Mesenchymal stem cell (in vitro differentiated cells and primary cell): Measurements from ENCODE around the gene BEGAIN.

Source experiments
- DNase-seq: peaks from one replicate; pipeline ENCODE4 v3.0.0-alpha.2; 2013
- H2AFZ ChIP-seq: one replicate; pipeline ENCODE4 v1.6.1; 2013; ENCODE audit warnings: low read depth, mild to moderate bottlenecking, control low read depth, inconsistent platforms, low read length, moderate library complexity
- H2AK5ac ChIP-seq: 2 replicates; pipeline ENCODE4 v1.6.1; 2013; ENCODE audit warnings: low read length, moderate library complexity, mild to moderate bottlenecking, inconsistent platforms; ENCODE audit not compliant: severe bottlenecking
- H2BK120ac ChIP-seq: one replicate; pipeline ENCODE4 v1.6.1; 2013; ENCODE audit warnings: low read depth, mild to moderate bottlenecking, inconsistent platforms, low read length, moderate library complexity
- H2BK12ac ChIP-seq, 2 experiments: one replicate each; pipeline ENCODE4 v1.6.1; 2013; ENCODE audit warnings: inconsistent platforms in 2 of 2, low read length in 2 of 2, mild to moderate bottlenecking in 2 of 2, moderate library complexity in 2 of 2, control low read depth in 1 of 2
- H2BK15ac ChIP-seq: one replicate; pipeline ENCODE4 v1.6.1; 2013; ENCODE audit warnings: mild to moderate bottlenecking, low read depth, inconsistent platforms; ENCODE audit not compliant: poor library complexity, severe bottlenecking
- H2BK5ac ChIP-seq: 2 replicates; pipeline ENCODE4 v1.6.1; 2013; ENCODE audit warnings: low read depth, mild to moderate bottlenecking, low read length, control low read depth, inconsistent platforms; ENCODE audit not compliant: poor library complexity, severe bottlenecking
- H3K14ac ChIP-seq, 2 experiments: one replicate each; pipeline ENCODE4 v1.6.1; 2013; ENCODE audit warnings: inconsistent platforms in 2 of 2, low read length in 2 of 2, control low read depth in 1 of 2, mild to moderate bottlenecking in 1 of 2, moderate library complexity in 1 of 2
- H3K18ac ChIP-seq, 2 experiments: one replicate each; pipeline ENCODE4 v1.6.1; 2013; ENCODE audit warnings: inconsistent platforms in 2 of 2, low read length in 2 of 2, control low read depth in 1 of 2, low read depth in 1 of 2, mild to moderate bottlenecking in 1 of 2
- H3K23ac ChIP-seq, 2 experiments: one replicate each; pipeline ENCODE4 v1.6.1; 2013; ENCODE audit warnings: inconsistent platforms in 2 of 2, low read length in 2 of 2, mild to moderate bottlenecking in 2 of 2, moderate library complexity in 2 of 2, control low read depth in 1 of 2
- H3K27ac ChIP-seq: 2 replicates; pipeline ENCODE4 v1.5.1; 2013; ENCODE audit warnings: mild to moderate bottlenecking, moderate library complexity, low read length, control low read depth, inconsistent platforms; ENCODE audit not compliant: poor library complexity, severe bottlenecking
- H3K27me3 ChIP-seq, 2 experiments: 2 replicates each; pipeline versions ENCODE4 v1.6.1 to v1.7.0; 2013; ENCODE audit warnings: low read length in 2 of 2, mild to moderate bottlenecking in 2 of 2, moderate library complexity in 2 of 2, control low read depth in 1 of 2, inconsistent platforms in 1 of 2; ENCODE audit not compliant: control insufficient read depth in 1 of 2, insufficient read depth in 1 of 2
- H3K36me3 ChIP-seq, 2 experiments: 2 replicates each; pipeline versions ENCODE4 v1.6.1 to v1.7.0; 2013; ENCODE audit warnings: low read length in 2 of 2, control low read depth in 1 of 2, inconsistent platforms in 1 of 2, low read depth in 1 of 2, mild to moderate bottlenecking in 1 of 2; ENCODE audit not compliant: insufficient read depth in 2 of 2, control insufficient read depth in 1 of 2
- H3K4ac ChIP-seq, 2 experiments: one replicate each; pipeline ENCODE4 v1.6.1; 2013; ENCODE audit warnings: inconsistent platforms in 2 of 2, low read length in 2 of 2, mild to moderate bottlenecking in 2 of 2, moderate library complexity in 2 of 2, control low read depth in 1 of 2, low read depth in 1 of 2
- H3K4me1 ChIP-seq: 2 replicates; pipeline ENCODE4 v1.6.1; 2013; ENCODE audit warnings: low read depth, low read length, control low read depth; ENCODE audit not compliant: control insufficient read depth, insufficient read depth
- H3K4me2 ChIP-seq: 2 replicates; pipeline ENCODE4 v1.6.1; 2013; ENCODE audit warnings: low read length, mild to moderate bottlenecking, inconsistent platforms; ENCODE audit not compliant: poor library complexity, severe bottlenecking
- H3K4me3 ChIP-seq, 2 experiments: 2 replicates each; pipeline versions ENCODE4 v1.5.1 to v1.7.0; 2013; ENCODE audit warnings: low read length in 2 of 2, mild to moderate bottlenecking in 2 of 2, control low read depth in 1 of 2, low read depth in 1 of 2; ENCODE audit not compliant: insufficient read depth in 1 of 2
- H3K79me1 ChIP-seq: replicated peaks from 2 replicates; pipeline ENCODE4 v1.6.1; 2013; ENCODE audit warnings: mild to moderate bottlenecking, control low read depth, low read length, inconsistent platforms; ENCODE audit not compliant: poor library complexity, severe bottlenecking
- H3K9ac ChIP-seq: 2 replicates; pipeline ENCODE4 v1.7.0; 2013; ENCODE audit warnings: mild to moderate bottlenecking, low read length, moderate library complexity
- H3K9me3 ChIP-seq: 2 replicates; pipeline ENCODE4 v1.7.0; 2013; ENCODE audit warnings: mild to moderate bottlenecking, low read length; ENCODE audit not compliant: control insufficient read depth
- H4K8ac ChIP-seq: one replicate; pipeline ENCODE4 v1.6.1; 2013; ENCODE audit warnings: inconsistent platforms, mild to moderate bottlenecking, low read length, moderate library complexity
- H4K91ac ChIP-seq: one replicate; pipeline ENCODE4 v1.6.1; 2013; ENCODE audit warnings: mild to moderate bottlenecking, low read length, inconsistent platforms
- WGBS: methylation state at CpG from one replicate; pipeline ENCODE4 v1.1.7; 2013; ENCODE audit warnings: mixed read lengths; 5-methylcytosine and 5-hydroxymethylcytosine counted together

BEGAIN gene

DNA sequence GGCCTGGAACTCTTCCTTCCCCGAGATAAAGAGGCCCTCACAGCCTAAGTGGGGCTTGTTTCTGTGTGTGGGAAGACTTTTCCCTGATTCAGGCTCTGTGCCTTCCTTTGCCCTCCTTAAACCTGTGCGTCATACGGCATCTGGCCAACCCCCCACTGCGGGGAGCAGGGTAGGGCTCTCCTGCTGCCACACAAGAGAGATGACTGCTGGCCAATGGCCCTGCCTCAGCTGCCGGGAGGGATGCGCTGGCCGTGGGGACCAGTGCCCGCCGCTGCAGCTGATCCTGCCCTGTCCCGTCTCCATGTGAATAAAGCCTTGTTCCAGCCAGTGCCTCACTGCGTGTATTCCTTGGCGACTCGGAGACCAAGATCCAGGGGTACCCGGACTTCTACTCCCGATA, 42.5 kb upstream of the BEGAIN start:
- Histone ChIP-seq H3K4me2 (no peak overlapping the region), H2BK12ac (no peak overlapping the region), H2BK120ac (no peak overlapping the region), H3K27me3 (peaks cover 29 to 73% of the 10 kb centered on the region in 2 experiments), H2AFZ (no peak overlapping the region), H3K23ac (no peak overlapping the region), H2BK5ac (no peak overlapping the region), H3K4ac (no peak overlapping the region), H3K4me3 (no peak overlapping the region), H3K18ac (no peak overlapping the region), H3K36me3 (no peaks in the 10 kb centered on the region), H3K9me3 (peaks cover 18% of the 10 kb centered on the region), H3K14ac (no peak overlapping the region), H2BK15ac (no peak overlapping the region), H3K4me1 (no peaks in the 10 kb centered on the region), H3K79me1 (no peaks in the 10 kb centered on the region), H3K27ac (no peak overlapping the region), H4K91ac (no peak overlapping the region), H3K9ac (no peak overlapping the region), H2AK5ac (no peak overlapping the region), H4K8ac (no peak overlapping the region)
- 85% methylated on average over 15 of the region's 15 CpGs for whole genome bisulfite sequencing
- DNase-seq = no peak

DNA sequence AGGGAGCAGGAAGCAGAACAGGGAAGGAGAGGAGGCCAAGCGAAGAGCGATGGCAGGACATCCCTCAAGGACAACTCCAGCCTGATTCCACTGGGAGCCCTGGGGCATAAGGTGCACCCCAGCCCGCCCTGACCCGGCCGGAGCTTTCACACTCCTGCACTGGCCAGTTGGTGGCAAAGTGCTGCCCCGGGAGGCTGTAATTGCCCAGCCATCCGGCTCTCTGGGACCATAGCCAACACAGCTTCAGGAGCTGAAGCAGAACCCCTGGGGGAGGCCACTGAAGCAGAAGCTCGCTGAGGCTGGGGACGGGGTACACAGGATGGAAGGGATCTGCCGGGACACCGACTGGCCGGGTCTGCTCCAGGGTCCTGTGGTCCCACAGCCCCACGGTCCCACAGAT, 41.9 kb upstream of the BEGAIN start:
- no peak overlapping the region for H3K4ac ChIP-seq
- H2BK12ac ChIP-seq = no peak overlapping the region
- H2BK15ac ChIP-seq = no peak overlapping the region
- no peak overlapping the region for H3K18ac ChIP-seq
- no peaks in the 10 kb centered on the region for H3K4me1 ChIP-seq
- H3K9ac ChIP-seq = no peak overlapping the region
- H2AFZ ChIP-seq = no peak overlapping the region
- H3K36me3 ChIP-seq = no peaks in the 10 kb centered on the region
- H2BK120ac ChIP-seq = no peak overlapping the region
- H3K79me1 ChIP-seq = no peaks in the 10 kb centered on the region
- DNase-seq = no peak
- 89% methylated on average over 13 of the region's 13 CpGs for WGBS
- H4K91ac ChIP-seq = no peak overlapping the region
- H3K14ac ChIP-seq = no peak overlapping the region
- peaks cover 18% of the 10 kb centered on the region for H3K9me3 ChIP-seq
- no peak overlapping the region for H3K4me2 ChIP-seq
- no peak overlapping the region for H2AK5ac ChIP-seq
- H3K27me3 ChIP-seq = peaks cover 31 to 73% of the 10 kb centered on the region in 2 experiments
- H3K4me3 ChIP-seq = no peak overlapping the region
- H3K27ac ChIP-seq = no peak overlapping the region
- H2BK5ac ChIP-seq = no peak overlapping the region
- H3K23ac ChIP-seq = no peak overlapping the region
- H4K8ac ChIP-seq = no peak overlapping the region

DNA sequence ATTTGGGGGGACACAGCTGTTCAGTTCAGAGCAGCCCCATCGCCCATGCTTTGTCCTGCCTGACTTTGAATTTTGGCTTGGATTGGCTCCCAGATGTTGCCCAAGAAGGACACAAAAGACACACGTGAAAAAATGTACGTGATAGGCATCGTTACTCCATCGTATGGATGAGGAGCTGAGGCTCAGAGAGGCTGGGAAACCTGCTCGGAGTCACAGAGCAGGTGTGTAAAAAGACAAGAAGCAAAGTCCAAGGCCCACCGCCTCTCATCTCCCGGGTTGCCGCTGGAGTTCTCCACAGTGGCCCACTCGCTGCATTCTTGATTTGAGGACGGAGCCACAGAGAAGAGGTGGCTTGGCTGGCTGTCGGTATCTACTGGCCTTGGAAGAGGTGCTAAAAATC, 41.0 kb upstream of the BEGAIN start:
- H3K23ac ChIP-seq = no peak overlapping the region
- H3K27ac ChIP-seq = no peak overlapping the region
- no peaks in the 10 kb centered on the region for H3K4me1 ChIP-seq
- no peak overlapping the region for H3K9ac ChIP-seq
- H3K14ac ChIP-seq = no peak overlapping the region
- no peak overlapping the region for H3K4me3 ChIP-seq
- no peaks in the 10 kb centered on the region for H3K36me3 ChIP-seq
- WGBS = 85% methylated on average over 12 of the region's 12 CpGs
- H3K18ac ChIP-seq = no peak overlapping the region
- H4K91ac ChIP-seq = no peak overlapping the region
- H3K79me1 ChIP-seq = no peaks in the 10 kb centered on the region
- peaks cover 40 to 73% of the 10 kb centered on the region in 2 experiments for H3K27me3 ChIP-seq
- no peak overlapping the region for H3K4ac ChIP-seq
- no peak overlapping the region for H2AK5ac ChIP-seq
- H3K4me2 ChIP-seq = no peak overlapping the region
- no peak overlapping the region for H4K8ac ChIP-seq
- H2BK12ac ChIP-seq = no peak overlapping the region
- H2BK120ac ChIP-seq = no peak overlapping the region
- H2BK15ac ChIP-seq = no peak overlapping the region
- no peak overlapping the region for H2AFZ ChIP-seq
- peaks cover 18% of the 10 kb centered on the region for H3K9me3 ChIP-seq
- H2BK5ac ChIP-seq = no peak overlapping the region
- no peak for DNase-seq

GRCh38 chr14:100626614-100627013, 39.4 kb upstream of the BEGAIN start:
- 70% methylated on average over 1 of the region's 1 CpG for WGBS
- Histone ChIP-seq H2BK120ac (no peak overlapping the region), H2BK15ac (no peak overlapping the region)

More at GRCh38 chr14:100626614-100627013, 39.4 kb upstream of the BEGAIN start:
- H4K91ac ChIP-seq = no peak overlapping the region
- H3K18ac ChIP-seq = no peak overlapping the region
- no peak for DNase-seq
- no peaks in the 10 kb centered on the region for H3K79me1 ChIP-seq
- no peak overlapping the region for H3K4ac ChIP-seq
- no peak overlapping the region for H3K9ac ChIP-seq
- H2AFZ ChIP-seq = no peak overlapping the region
- H3K27me3 ChIP-seq = peaks cover 50 to 79% of the 10 kb centered on the region in 2 experiments
- H4K8ac ChIP-seq = no peak overlapping the region
- H2AK5ac ChIP-seq = no peak overlapping the region
- no peak overlapping the region for H2BK12ac ChIP-seq
- H3K23ac ChIP-seq = no peak overlapping the region
- no peak overlapping the region for H3K4me2 ChIP-seq
- H3K14ac ChIP-seq = no peak overlapping the region
- no peak overlapping the region for H2BK5ac ChIP-seq
- no peak overlapping the region for H3K4me3 ChIP-seq
- H3K36me3 ChIP-seq = no peaks in the 10 kb centered on the region
- no peak overlapping the region for H3K27ac ChIP-seq
- no peaks in the 10 kb centered on the region for H3K4me1 ChIP-seq
- H3K9me3 ChIP-seq = peaks cover 18% of the 10 kb centered on the region
